SK-N-SH treated with all-trans-retinoic acid at 6 μM for 48 hours (cell line): ENCODE data around the gene TMOD3.
A peak's percentile ranks its signal among the peaks of the same experiment; 100 is the strongest.

ENCODE experiments used
- ATAC-seq: fragments of 200-7000 bp; cut with Tn5 transposase; 3 replicates; pipeline ENCODE4 v1.9.1; 2020; ENCODE audit warnings: mild to moderate bottlenecking, moderate library complexity
- ARNTL ChIP-seq: fragments of 450-650 bp; formaldehyde crosslinking; IDR thresholded peaks from 2 replicates; pipeline ENCODE4 v1.5.0; 2020; ENCODE audit warnings: low read depth, mild to moderate bottlenecking, moderate library complexity, borderline replicate concordance
- BACH2 ChIP-seq: fragments of 250-450 bp; sonication (Bioruptor Pico); IDR thresholded peaks from 2 replicates; pipeline ENCODE4 v1.9.0; 2021; ENCODE audit warnings: mild to moderate bottlenecking, borderline replicate concordance
- CSDC2 ChIP-seq: fragments of 250-450 bp; sonication (Bioruptor Pico); IDR thresholded peaks from 2 replicates; pipeline ENCODE4 v1.5.0; 2020; ENCODE audit warnings: mild to moderate bottlenecking, moderate library complexity
- ESRRG ChIP-seq: fragments of 250-450 bp; sonication (Bioruptor Pico); IDR thresholded peaks from 2 replicates; pipeline ENCODE4 v1.6.1; 2021; ENCODE audit warnings: mild to moderate bottlenecking
- GLIS3 ChIP-seq: fragments of 250-450 bp; sonication (Bioruptor Pico); IDR thresholded peaks from 2 replicates; pipeline ENCODE4 v1.5.0; 2020; ENCODE audit warnings: mild to moderate bottlenecking, moderate library complexity
- ISL1 ChIP-seq: fragments of 250-450 bp; sonication (Bioruptor Pico); IDR thresholded peaks from 2 replicates; pipeline ENCODE4 v2.1.2; 2022; ENCODE audit warnings: mild to moderate bottlenecking, moderate library complexity
- OSR1 ChIP-seq: fragments of 250-450 bp; sonication (Bioruptor Pico); IDR thresholded peaks from 2 replicates; pipeline ENCODE4 v1.8.0; 2022; ENCODE audit warnings: moderate library complexity, mild to moderate bottlenecking, inconsistent platforms
- PPARA ChIP-seq: fragments of 250-450 bp; sonication (Bioruptor Pico); IDR thresholded peaks from 2 replicates; pipeline ENCODE4 v1.5.0; 2020; ENCODE audit warnings: mild to moderate bottlenecking, borderline replicate concordance
- RARB ChIP-seq: fragments of 250-450 bp; sonication (Bioruptor Pico); IDR thresholded peaks from 2 replicates; pipeline ENCODE4 v1.8.0; 2021; ENCODE audit warnings: mild to moderate bottlenecking, moderate library complexity
- SNAI2 ChIP-seq: fragments of 250-450 bp; sonication (Bioruptor Pico); IDR thresholded peaks from 2 replicates; pipeline ENCODE4 v1.5.0; 2020; ENCODE audit warnings: mild to moderate bottlenecking, moderate library complexity
- TCF4 ChIP-seq: fragments of 250-450 bp; sonication (Bioruptor Pico); IDR thresholded peaks from 2 replicates; pipeline ENCODE4 v1.8.0; 2021; ENCODE audit warnings: mild to moderate bottlenecking, moderate library complexity, borderline replicate concordance
- TOX ChIP-seq: fragments of 250-450 bp; sonication (Bioruptor Pico); IDR thresholded peaks from 2 replicates; pipeline ENCODE4 v1.8.0; 2021; ENCODE audit warnings: mild to moderate bottlenecking, moderate library complexity, borderline replicate concordance
- ZC3H10 ChIP-seq: fragments of 250-450 bp; sonication (Bioruptor Pico); IDR thresholded peaks from 2 replicates; pipeline ENCODE4 v1.5.1; 2021; ENCODE audit warnings: mild to moderate bottlenecking, moderate library complexity
- ZFP3 ChIP-seq: fragments of 250-450 bp; sonication (Bioruptor Pico); IDR thresholded peaks from 2 replicates; pipeline ENCODE4 v1.5.0; 2020; ENCODE audit warnings: mild to moderate bottlenecking, moderate library complexity
- ZFP30 ChIP-seq: fragments of 450-650 bp; formaldehyde crosslinking; IDR thresholded peaks from 2 replicates; pipeline ENCODE4 v1.5.0; 2022; ENCODE audit warnings: mild to moderate bottlenecking, moderate library complexity
- ZNF565 ChIP-seq: fragments of 450-650 bp; formaldehyde crosslinking; conservative IDR thresholded peaks from 2 replicates; pipeline ENCODE4 v1.5.0; 2020; ENCODE audit warnings: low read depth, mild to moderate bottlenecking, moderate library complexity
- TF ChIP-seq, protein P1 (sequence below): fragments of 250-450 bp; sonication (Bioruptor Pico); IDR thresholded peaks from 2 replicates; pipeline ENCODE4 v1.5.1; 2021; ENCODE audit warnings: mild to moderate bottlenecking, moderate library complexity
- TF ChIP-seq, protein P2 (sequence below): fragments of 250-450 bp; sonication (Bioruptor Pico); IDR thresholded peaks from 2 replicates; pipeline ENCODE4 v1.8.0; 2020; ENCODE audit warnings: mild to moderate bottlenecking, moderate library complexity, borderline replicate concordance
- TF ChIP-seq, protein P3 (sequence below): fragments of 250-450 bp; sonication (Bioruptor Pico); IDR thresholded peaks from 2 replicates; pipeline ENCODE4 v1.5.0; 2020; ENCODE audit warnings: mild to moderate bottlenecking, moderate library complexity
- TF ChIP-seq, protein P4 (sequence below): fragments of 250-450 bp; sonication (Bioruptor Pico); IDR thresholded peaks from 2 replicates; pipeline ENCODE4 v1.5.1; 2020; ENCODE audit warnings: low read depth, mild to moderate bottlenecking, moderate library complexity

TMOD3 gene

DNA sequence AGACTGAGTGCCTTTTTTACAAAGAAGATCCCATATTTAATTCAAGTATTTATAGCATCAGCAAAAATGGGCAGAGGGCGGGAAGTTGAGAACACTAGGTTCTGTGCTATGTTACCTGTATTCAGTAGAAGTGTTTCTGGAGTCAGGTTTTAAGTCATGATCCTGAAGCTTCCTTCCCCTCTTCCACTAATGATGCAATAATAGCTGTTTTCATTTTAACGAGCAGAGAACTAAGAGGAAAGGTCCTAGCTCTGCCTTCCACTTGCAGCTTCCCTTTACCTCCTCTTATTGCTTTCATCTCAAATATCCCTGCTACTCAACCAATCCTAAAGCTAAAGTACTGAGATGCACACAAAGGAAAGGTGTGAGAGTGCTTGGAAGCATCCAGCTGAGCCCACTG is 16.9 kb upstream of the TMOD3 start:
- TF ChIP-seq RARB (CRISPR knock-in tag), result no peak
- no peak for TF ChIP-seq ZFP3 (CRISPR knock-in tag)
- TF ChIP-seq ZNF565 (CRISPR knock-in tag), result no peak
- TF ChIP-seq OSR1 (CRISPR knock-in tag), result no peak
- no peak for TF ChIP-seq CSDC2 (CRISPR knock-in tag)
- TF ChIP-seq GLIS3, result no peak
- TF ChIP-seq TOX (CRISPR knock-in tag), result no peak
- TF ChIP-seq, protein P1, sequence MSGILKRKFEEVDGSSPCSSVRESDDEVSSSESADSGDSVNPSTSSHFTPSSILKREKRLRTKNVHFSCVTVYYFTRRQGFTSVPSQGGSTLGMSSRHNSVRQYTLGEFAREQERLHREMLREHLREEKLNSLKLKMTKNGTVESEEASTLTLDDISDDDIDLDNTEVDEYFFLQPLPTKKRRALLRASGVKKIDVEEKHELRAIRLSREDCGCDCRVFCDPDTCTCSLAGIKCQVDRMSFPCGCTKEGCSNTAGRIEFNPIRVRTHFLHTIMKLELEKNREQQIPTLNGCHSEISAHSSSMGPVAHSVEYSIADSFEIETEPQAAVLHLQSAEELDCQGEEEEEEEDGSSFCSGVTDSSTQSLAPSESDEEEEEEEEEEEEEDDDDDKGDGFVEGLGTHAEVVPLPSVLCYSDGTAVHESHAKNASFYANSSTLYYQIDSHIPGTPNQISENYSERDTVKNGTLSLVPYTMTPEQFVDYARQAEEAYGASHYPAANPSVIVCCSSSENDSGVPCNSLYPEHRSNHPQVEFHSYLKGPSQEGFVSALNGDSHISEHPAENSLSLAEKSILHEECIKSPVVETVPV (CRISPR knock-in tag), result no peak
- TF ChIP-seq, protein P2, sequence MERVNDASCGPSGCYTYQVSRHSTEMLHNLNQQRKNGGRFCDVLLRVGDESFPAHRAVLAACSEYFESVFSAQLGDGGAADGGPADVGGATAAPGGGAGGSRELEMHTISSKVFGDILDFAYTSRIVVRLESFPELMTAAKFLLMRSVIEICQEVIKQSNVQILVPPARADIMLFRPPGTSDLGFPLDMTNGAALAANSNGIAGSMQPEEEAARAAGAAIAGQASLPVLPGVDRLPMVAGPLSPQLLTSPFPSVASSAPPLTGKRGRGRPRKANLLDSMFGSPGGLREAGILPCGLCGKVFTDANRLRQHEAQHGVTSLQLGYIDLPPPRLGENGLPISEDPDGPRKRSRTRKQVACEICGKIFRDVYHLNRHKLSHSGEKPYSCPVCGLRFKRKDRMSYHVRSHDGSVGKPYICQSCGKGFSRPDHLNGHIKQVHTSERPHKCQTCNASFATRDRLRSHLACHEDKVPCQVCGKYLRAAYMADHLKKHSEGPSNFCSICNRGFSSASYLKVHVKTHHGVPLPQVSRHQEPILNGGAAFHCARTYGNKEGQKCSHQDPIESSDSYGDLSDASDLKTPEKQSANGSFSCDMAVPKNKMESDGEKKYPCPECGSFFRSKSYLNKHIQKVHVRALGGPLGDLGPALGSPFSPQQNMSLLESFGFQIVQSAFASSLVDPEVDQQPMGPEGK, result no peak
- TF ChIP-seq ZC3H10, result no peak
- TF ChIP-seq SNAI2 (CRISPR knock-in tag), result no peak
- TF ChIP-seq ZFP30 (CRISPR knock-in tag), result no peak
- TF ChIP-seq, protein P3, sequence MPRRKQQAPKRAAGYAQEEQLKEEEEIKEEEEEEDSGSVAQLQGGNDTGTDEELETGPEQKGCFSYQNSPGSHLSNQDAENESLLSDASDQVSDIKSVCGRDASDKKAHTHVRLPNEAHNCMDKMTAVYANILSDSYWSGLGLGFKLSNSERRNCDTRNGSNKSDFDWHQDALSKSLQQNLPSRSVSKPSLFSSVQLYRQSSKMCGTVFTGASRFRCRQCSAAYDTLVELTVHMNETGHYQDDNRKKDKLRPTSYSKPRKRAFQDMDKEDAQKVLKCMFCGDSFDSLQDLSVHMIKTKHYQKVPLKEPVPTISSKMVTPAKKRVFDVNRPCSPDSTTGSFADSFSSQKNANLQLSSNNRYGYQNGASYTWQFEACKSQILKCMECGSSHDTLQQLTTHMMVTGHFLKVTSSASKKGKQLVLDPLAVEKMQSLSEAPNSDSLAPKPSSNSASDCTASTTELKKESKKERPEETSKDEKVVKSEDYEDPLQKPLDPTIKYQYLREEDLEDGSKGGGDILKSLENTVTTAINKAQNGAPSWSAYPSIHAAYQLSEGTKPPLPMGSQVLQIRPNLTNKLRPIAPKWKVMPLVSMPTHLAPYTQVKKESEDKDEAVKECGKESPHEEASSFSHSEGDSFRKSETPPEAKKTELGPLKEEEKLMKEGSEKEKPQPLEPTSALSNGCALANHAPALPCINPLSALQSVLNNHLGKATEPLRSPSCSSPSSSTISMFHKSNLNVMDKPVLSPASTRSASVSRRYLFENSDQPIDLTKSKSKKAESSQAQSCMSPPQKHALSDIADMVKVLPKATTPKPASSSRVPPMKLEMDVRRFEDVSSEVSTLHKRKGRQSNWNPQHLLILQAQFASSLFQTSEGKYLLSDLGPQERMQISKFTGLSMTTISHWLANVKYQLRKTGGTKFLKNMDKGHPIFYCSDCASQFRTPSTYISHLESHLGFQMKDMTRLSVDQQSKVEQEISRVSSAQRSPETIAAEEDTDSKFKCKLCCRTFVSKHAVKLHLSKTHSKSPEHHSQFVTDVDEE (CRISPR knock-in tag), result no peak
- no peak for TF ChIP-seq PPARA (CRISPR knock-in tag)
- no peak for TF ChIP-seq ARNTL (CRISPR knock-in tag)
- TF ChIP-seq, protein P4, sequence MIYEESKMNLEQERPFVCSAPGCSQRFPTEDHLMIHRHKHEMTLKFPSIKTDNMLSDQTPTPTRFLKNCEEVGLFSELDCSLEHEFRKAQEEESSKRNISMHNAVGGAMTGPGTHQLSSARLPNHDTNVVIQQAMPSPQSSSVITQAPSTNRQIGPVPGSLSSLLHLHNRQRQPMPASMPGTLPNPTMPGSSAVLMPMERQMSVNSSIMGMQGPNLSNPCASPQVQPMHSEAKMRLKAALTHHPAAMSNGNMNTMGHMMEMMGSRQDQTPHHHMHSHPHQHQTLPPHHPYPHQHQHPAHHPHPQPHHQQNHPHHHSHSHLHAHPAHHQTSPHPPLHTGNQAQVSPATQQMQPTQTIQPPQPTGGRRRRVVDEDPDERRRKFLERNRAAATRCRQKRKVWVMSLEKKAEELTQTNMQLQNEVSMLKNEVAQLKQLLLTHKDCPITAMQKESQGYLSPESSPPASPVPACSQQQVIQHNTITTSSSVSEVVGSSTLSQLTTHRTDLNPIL (CRISPR knock-in tag), result no peak
- no peak for TF ChIP-seq ISL1 (CRISPR knock-in tag)
- no peak for TF ChIP-seq TCF4 (CRISPR knock-in tag)
- no peak for TF ChIP-seq BACH2 (CRISPR knock-in tag)
- no peak for TF ChIP-seq ESRRG (CRISPR knock-in tag)
- no peak for ATAC-seq

DNA sequence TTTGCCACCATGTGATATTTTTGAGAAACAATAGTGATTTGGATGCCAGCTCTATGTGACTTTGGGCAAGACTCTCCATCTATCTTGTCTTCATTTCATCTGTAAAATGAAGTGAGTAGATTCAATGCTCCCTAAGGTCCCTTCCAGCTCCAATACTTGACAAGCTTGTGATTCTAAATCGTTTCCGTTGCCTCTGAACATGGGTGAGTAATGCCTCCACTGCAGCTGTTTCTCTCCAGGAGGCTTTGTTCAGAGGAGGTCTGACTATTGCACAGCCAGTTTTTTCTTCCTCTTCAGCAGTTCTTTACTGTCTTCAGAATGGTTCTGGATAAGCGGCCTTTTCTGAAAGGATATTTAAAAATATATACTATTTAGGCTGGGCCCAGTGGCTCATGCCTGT is 14.8 kb upstream of the TMOD3 start:
- no peak for ATAC-seq
- TF ChIP-seq ARNTL (CRISPR knock-in tag), result no peak

DNA sequence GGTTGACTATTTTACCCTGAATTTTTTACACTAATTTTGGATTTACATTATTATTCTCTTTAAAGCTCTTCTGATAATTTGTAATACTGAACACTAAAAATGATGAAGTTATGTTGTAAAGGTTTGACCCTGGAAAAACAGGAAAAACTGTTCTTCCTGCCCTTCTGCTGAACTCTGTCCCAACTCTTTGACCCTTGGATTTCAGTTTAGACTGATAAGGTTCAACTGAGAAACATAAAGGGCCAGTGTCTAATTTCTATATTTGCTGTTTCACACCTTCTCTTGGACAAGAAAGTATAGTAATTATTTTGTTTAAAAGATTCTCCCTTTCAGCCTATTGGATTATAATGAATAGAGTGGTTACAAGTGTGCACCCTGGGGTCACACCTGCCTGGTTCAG is 12.8 kb upstream of the TMOD3 start:
- no peak for TF ChIP-seq OSR1 (CRISPR knock-in tag)
- no peak for ATAC-seq

DNA sequence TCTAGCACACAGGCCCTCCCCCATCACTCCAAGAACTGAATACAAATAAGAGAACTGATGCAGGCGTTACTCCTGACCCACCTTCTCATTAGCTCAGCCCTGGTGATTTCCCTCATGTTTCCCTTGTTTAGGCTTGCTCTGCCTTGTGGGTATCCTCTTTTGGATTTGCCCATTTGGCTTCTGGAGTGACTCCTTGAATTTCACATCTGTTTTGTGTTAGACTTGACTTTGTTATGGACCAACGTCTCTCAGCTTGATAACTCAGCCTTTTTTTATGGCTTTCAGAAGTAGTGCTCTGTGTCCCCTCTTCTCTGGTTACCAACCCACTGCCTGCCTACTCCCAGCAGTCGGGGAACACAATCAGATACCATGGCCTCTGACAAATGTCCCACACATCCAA is 11.3 kb upstream of the TMOD3 start:
- peak; percentile 72 for ATAC-seq
- TF ChIP-seq CSDC2 (CRISPR knock-in tag) (no peak), ZFP30 (CRISPR knock-in tag) (no peak)
- TF ChIP-seq, protein P1 (CRISPR knock-in tag), result no peak
